Measurements from ENCODE around the gene TKTL2.
"Not testable (repeated sequence)": the region's sequence is repeated elsewhere in the genome, so short reads cannot be mapped to it uniquely, and the experiment has no call there.

TKTL2 gene

DNA sequence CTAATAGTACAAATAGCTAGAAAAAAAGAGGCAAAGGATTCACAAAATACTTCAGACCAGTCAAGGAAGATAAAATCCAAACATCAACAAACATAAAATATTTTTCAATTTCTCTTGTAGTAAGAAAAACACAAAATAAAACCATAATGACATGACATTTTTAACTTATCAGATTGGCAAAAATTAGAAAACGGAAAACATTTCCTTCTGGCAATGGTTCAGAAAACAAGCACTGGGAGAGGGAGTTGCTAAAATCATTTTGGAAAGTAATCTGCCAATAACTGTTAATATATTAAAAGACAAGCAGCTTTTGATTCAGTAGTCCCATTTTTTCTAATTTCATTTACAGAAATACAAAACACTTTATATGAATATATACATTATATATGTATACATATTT, 26.1 kb downstream of the TKTL2 start:
- no peak for FAIRE-seq
- no peak for DNase-seq (ENCODE audit: low spot score)

DNA sequence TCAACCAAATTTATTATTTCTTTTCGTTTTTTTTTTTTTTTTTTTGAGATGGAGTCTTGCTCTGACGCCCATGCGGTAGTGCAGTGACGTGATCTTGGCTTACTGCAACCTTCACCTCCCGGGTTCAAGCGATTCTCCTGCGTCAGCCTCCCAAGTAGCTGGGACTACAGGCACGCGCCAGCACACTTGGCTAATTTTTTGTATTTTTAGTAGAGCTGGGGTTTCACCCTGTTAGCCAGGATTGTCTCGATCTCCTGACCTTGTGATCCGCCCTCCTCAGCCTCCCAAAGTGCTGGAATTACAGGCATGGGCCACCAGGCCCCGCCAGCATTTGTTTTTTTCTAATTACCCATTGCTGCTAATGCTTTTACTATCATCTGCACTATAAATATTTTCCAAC, 26.5 kb downstream of the TKTL2 start:
- not testable (repeated sequence) for FAIRE-seq; DNase-seq (ENCODE audit: low spot score)

DNA sequence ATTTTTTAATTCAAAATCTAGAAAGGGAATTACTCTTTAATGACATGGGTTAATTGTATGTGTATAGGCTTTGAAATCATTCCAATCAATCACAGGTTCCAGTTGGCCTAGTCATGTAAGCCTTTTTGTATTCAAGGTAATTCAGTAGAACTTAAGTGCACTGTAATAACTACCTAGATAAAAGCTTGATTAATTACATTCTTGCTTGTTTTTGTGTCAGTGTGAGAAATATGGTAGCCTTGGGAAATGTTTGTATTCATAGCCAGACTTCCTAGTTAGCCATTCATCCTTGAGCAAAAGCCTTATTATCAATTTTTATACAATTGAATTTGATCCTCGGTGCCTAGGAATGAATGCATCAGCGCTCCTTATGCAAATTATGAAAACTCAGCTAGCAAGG, 33.5 kb downstream of the TKTL2 start:
- FAIRE-seq (no peak), DNase-seq (ENCODE audit: low spot score) (no peak)
